Retinal pigment epithelial cell (primary cell): Measurements from ENCODE around the gene SPATS2.

Experiments used
- DNase-seq: peaks from one replicate; pipeline ENCODE4 v3.0.0-alpha.2; 2010; ENCODE audit warnings: low read depth
- H3K4me3 ChIP-seq: 2 replicates; pipeline ENCODE4 v1.5.1; 2011; ENCODE audit warnings: mild to moderate bottlenecking, low read length, control low read depth, moderate library complexity
- TF ChIP-seq, protein P1 (sequence below): conservative IDR thresholded peaks from 2 replicates; pipeline ENCODE4 v1.5.1; 2011; ENCODE audit warnings: low read depth, low read length, control low read depth, inconsistent platforms

SPATS2 gene

DNA sequence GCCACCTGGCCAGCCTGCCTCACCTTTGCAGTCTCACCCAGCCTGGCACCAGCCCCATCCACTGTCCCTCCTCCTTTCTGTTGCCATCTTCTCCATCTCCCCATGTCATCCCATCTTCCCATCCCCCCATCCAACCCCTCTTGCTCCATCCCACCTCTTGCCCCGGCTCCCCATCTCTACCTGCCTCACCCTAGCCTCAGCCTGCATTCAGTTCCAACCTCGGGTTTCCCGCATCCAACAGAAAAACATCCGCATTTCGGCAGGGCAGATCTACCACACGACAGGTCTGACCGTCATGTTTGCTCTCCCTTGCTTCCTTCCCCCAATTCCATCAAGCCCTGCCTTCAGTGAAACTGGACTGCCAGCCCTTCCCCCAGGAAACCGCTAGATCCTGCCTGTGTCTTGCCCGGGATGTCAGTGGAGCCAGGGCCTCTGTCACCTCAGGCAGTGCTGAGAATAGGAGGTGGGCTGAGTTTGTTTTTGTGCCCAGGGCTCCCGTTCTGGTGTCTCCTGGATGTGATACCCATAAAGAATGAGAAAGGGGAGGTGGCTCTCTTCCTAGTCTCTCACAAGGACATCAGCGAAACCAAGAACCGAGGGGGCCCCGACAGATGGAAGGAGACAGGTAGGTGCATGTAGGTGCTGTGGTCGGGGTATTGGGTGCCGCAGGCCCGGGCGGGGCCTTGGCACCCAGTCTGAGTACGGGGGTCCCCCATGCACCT lies 174.0 kb downstream of the SPATS2 start:
- no peak for DNase-seq
- H3K4me3 ChIP-seq: no peak overlapping the region
- TF ChIP-seq, protein P1, sequence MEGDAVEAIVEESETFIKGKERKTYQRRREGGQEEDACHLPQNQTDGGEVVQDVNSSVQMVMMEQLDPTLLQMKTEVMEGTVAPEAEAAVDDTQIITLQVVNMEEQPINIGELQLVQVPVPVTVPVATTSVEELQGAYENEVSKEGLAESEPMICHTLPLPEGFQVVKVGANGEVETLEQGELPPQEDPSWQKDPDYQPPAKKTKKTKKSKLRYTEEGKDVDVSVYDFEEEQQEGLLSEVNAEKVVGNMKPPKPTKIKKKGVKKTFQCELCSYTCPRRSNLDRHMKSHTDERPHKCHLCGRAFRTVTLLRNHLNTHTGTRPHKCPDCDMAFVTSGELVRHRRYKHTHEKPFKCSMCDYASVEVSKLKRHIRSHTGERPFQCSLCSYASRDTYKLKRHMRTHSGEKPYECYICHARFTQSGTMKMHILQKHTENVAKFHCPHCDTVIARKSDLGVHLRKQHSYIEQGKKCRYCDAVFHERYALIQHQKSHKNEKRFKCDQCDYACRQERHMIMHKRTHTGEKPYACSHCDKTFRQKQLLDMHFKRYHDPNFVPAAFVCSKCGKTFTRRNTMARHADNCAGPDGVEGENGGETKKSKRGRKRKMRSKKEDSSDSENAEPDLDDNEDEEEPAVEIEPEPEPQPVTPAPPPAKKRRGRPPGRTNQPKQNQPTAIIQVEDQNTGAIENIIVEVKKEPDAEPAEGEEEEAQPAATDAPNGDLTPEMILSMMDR: no peak

- TF ChIP-seq, protein P1: no peak
- no peak for DNase-seq
- no peak overlapping the region for H3K4me3 ChIP-seq
These were observed 174.7 kb downstream of the SPATS2 start for GRCh38 chr12:49541911-49542505.

DNA sequence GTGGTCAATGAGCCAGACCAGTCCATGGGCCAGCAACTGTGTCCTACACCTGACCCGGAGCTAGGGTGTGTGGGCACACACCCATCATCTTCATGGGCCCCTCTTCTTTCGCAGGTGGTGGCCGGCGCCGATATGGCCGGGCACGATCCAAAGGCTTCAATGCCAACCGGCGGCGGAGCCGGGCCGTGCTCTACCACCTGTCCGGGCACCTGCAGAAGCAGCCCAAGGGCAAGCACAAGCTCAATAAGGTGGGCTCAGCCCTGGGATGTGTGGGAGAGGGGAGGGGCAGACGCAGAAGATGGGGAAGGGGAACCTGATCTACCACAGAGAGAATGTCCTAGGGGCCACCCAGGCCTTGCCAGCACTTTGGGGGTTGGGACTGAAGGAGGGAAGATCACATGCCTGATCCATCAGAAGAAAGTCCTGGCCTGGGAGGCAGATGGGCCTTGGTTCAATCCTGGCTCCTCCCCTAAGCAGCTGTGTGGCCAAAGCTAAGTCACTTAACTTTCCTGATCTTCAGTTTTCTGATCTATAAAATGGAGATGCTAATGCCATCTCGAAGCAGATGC lies 175.4 kb downstream of the SPATS2 start:
- DNase-seq: no peak
- no peak overlapping the region for H3K4me3 ChIP-seq
- TF ChIP-seq, protein P1: no peak

DNA sequence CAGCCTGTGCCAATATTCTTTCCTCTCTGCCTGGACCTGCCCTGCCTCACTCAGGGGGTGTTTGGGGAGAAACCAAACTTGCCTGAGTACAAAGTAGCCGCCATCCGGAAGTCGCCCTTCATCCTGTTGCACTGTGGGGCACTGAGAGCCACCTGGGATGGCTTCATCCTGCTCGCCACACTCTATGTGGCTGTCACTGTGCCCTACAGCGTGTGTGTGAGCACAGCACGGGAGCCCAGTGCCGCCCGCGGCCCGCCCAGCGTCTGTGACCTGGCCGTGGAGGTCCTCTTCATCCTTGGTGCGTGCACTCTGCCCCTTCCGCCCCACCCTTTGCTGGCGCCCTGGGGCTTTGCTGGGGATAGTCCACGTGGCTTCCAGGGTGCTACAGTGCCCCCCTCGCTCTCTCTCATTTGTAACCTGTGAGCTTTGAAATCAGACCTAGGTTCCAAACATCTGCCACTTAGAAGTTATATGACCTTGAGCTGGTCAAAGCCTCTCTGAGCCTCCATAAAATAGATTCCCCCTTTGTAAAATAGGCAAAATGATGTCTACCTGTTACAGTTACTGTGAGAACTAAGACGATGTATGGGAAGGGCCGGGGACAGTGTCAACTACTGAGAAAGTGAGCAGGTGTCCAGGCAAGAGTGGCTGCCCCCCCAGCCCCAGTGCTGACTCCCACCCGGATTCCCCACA lies 176.1 kb downstream of the SPATS2 start:
- TF ChIP-seq, protein P1: no peak
- no peak for DNase-seq
- H3K4me3 ChIP-seq: no peak overlapping the region

GRCh38 chr12:49543914-49544815 lies 176.9 kb downstream of the SPATS2 start:
- TF ChIP-seq, protein P1: no peak
- no peak for DNase-seq
- no peak overlapping the region for H3K4me3 ChIP-seq

- no peak overlapping the region for H3K4me3 ChIP-seq
- no peak for DNase-seq
- TF ChIP-seq, protein P1: no peak
These were observed 178.6 kb downstream of the SPATS2 start for GRCh38 chr12:49545815-49546214.
